Brain pericyte (primary cell): ENCODE measurements around the gene STARD9.

Experiments used
- DNase-seq: peaks from one replicate; pipeline ENCODE4 v3.0.0-alpha.2; 2012; ENCODE audit warnings: low read depth, low spot score

STARD9 gene

DNA sequence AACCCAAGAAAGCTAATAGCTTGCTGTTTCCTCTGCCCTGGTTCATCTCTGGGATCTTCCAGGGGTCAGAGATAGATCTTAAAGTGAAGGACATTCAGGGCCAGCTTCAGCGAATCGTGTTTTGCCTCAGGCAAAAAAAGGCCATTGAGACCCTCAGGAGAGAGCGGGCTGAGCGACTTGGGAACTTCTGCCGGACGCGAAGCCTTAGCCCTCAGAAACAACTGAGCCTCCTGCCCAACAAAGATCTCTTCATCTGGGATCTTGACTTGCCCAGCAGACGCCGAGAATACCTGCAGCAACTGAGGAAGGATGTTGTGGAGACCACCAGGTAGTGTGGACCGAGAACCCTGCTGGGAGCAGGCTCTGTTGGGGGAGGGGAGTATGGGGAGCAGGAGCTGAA is 119.0 kb downstream of the STARD9 start:
- no peak for DNase-seq

DNA sequence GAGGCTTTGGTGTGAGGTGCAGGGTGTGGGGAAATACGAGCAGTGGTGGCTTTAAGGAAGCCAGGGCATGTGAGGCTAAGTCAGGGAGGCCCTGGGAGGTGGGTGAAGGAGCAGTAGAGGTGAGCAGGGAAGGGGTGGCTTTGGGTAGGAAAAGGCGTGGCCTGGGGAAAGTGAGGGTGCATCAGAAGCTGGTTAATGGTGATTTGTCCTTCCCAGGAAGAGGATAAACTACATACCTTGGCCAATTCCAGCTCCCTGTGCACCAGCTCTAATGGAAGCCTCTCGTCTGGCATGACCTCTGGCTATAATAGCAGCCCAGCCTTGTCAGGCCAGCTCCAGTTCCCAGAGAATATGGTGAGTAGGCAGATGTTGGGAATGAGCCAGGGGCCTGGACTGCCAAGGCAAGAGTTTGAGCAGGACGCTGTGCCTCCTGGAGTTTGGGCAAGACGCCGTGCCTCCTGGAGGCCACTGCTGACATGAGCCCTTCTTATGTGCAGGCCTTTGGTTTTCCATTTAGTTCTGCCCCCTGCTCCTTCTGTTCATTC is 120.2 kb downstream of the STARD9 start:
- DNase-seq: no peak

DNA sequence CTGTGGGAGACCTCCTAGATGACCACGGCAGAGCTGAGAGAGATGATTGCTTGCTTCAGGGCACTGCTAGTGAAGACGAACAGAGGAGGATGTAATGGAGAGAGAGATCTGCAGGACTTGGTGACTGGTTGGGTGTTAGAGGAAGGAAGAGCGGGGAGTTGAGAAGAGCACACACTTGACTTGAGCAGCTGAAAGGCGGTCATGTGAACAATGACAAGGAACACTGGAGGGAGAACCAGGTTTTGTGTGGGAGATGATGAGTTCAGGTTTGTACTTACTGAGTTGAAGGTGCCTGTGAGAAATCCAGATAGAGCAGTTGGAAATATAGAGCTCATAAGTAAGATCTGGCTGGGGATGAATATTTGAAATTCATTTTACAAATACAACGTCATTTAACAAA is 121.2 kb downstream of the STARD9 start:
- no peak for DNase-seq

DNA sequence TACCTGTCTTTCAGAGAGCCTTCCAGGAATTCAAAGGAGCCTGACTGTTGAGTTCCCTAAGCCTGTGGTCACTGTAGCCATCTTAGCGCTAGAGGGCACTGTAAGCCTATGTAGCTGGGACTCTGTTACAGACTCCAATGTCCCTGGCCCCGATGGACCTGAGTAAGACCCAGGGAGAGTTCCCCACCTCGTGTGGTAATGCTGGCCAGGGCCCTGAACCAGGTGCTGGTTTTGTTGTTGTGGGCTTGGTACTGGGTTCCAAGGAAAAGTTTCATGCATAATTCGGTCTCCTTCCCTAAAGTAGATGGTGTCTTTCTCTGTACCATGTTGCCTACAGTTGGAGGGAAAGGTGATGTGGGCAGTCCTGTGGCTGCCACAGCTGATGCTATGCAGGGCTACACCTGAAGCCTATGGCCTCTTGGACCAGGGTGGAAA is 129.1 kb downstream of the STARD9 start:
- DNase-seq: peak; percentile 31

DNA sequence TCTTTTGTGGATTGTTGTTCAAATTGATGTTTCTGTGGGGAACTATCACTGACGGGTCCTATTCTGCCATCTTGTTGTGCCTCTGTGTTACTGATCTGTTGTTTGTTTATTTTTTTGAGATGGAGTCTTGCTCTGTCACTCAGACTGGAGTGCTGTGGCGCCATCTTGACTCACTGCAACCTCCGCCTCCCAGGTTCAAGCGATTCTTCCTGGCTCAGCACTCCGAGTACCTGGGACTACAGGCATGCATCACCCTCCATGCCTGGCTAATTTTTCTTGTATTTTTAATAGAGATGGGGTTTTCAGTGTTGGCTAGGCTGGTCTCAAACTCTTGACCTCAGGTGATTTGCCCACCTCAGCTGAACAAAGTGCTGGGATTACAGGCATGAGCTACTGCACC is 129.9 kb downstream of the STARD9 start:
- no peak for DNase-seq

DNA sequence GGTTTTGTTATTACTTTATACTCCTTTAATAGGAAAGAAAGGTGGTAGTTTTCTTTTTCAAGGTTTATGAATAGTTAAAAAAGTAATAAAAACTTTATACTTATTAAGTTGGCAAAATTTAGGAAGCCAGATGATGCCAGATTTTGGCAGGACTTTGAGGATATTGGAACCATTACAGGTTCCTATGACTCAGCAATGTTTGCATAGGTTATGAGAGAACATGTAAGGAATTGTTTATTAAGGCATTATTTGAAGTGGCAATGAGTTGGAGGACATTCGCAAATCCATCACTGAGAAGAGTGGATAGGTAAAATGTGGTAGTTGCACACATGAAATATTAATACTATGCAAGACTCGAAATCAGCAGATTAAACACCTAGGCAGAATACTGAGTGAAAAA is 131.7 kb downstream of the STARD9 start:
- no peak for DNase-seq

DNA sequence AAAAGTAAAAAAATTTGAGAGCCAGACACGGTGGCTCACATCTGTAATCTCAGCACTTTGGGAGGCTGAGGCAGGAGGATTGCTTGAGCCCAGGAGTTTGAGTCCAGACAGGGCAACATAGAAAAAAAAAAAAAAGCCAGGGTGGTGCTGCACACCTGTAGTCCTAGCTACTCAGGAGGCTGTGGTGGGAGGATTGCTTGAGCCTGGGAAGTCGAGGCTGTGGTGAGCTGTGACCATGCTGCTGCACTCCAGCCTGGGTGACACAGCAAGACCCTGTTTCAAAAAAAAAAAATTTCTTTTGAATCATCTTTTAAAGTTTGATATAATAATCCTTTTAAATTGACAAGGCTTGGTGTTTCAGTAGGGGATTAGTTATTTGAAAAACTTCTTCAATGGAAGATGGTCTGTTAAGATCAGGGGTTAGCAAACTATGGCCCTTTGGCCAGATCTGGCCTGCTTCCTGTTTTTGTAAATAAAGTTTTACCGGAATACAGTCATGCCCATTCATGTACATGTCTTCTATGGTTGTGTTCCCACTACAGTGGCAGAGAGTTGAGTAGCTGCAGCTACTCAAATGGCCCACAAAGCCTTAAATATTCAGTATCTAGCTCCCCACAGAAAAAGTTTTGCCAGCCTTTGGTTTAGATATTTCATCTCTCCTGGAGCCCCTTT is 132.6 kb downstream of the STARD9 start:
- DNase-seq: no peak

DNA sequence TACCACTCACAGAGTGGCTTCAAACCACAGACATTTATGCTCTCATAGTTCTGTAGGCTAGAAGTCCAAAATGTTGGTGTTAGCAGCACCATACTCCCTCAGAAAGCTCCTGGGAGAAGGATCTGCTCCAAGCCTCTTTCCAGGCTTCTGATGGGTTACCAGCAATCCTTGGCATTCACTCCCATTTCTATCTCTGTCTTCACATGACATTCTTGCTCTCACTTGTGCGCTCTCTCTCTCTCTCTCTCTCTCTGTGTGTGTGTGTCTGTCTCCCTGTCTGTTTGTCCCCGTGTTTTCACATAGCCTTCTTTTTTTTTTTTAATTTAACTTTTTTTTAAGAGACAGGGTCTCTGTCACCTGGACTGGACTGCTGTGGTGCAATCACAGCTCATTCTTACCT is 135.3 kb downstream of the STARD9 start:
- no peak for DNase-seq

DNA sequence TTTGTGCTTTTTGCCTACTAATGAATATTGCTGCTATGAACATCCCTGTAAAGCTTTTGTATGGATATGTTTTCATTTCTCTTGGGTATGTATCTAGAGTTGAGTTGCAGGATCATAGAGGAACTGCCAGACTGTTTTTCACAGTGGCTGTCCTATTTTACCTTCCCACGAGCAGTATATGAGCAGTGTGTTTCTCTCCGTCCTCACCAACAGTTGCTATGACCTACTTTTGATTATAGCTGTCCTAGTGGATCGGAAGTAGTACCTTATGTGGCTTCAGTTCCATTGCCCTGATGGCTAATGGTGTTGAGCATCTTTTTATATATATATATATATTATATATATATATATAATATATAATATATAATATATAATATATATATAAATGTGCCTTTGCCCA is 136.3 kb downstream of the STARD9 start:
- no peak for DNase-seq

DNA sequence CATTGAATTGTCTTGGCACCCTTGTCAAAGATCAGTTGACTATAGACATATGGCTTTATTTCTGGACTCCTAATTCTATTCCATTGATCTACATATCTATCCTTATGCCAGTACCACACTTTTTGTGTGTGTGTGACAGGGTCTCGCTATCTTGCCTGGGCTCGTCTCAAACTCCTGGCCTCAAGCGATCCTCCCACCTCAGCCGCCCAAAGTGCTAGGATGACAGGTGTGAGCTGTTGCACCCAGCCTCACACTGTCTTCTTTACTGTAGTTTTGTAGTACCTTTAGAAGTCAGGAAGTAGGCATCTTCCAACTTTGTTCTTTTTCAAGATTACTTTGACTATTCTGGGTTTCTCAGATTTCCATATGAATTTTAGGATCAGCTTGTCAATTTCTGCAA is 137.2 kb downstream of the STARD9 start:
- no peak for DNase-seq

DNA sequence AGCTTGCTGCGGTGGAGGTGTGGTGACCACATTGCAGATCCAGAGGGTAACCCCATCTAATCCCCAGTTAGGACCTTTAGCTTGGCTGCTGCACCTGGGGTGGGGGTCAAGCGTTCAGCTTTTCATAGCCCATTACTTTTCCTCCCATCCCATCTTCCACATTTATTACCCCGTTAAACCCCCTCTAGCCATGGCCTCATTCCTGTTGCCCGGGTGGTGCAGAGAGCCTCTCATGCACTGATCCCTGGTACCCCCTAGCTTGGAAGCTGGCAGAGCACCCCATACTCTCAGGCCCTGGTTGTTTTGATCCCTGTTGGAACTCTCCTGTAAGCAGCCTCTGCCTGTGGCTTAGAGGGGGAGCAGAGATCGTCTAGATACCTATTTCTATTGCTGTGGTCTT is 140.7 kb downstream of the STARD9 start:
- no peak for DNase-seq

DNA sequence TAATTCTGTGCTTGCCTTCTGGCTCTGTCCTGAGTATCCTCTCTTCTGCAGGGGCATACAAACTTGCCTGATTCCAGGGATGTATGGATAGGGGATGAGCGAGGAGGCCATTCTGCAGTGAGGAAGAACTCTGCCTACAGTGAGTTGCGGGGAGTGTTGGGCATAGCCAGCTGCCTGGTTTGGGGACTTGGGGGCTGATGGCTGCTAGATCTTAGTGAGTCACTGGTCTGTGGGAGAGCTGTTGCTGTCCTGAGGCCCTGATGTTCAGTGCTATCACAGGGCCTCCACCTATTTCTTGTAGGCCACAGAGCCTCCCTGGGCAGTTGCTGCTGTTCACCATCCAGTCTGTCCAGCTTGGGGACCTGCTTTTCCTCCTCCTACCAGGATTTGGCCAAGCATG is 141.2 kb downstream of the STARD9 start:
- DNase-seq: no peak

DNA sequence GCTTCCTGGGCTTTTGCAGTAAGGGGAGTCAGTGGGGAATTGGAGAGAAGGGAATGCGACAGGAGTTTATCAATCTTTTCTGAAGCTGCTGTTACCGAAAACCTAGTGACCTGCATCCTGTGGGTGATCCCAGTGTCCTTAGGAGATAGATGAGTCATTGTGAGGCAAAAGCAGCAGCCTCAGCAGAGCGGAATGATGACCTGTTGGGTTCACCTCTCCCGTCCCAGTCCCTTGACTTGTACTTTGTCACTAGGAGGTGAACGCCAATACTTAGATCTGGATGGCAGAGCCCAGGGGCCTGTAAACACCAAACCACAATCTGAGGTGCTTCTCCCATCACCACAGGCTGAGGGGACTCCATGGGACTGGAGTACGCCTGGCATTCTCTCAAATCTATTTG is 143.6 kb downstream of the STARD9 start:
- DNase-seq: no peak

DNA sequence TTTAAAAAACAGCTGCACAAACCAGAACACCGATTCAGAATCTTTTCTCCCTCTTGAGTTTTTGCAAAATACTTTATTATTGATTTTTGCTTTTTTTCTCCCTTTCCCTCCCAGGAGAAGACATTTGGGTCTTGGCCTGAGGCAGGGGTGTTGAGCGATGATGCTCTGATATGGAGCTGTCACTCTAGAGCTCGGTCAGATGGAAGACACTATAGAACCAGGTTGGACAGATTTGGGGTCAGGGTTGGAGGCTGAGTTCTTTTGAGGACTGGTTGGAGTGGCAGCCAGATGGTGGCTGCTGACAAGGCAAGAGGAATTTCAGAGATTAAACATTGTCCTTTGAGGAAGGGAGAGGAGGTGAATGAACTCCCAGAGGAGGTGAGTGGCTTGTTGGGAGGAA is 144.7 kb downstream of the STARD9 start:
- DNase-seq: no peak

DNA sequence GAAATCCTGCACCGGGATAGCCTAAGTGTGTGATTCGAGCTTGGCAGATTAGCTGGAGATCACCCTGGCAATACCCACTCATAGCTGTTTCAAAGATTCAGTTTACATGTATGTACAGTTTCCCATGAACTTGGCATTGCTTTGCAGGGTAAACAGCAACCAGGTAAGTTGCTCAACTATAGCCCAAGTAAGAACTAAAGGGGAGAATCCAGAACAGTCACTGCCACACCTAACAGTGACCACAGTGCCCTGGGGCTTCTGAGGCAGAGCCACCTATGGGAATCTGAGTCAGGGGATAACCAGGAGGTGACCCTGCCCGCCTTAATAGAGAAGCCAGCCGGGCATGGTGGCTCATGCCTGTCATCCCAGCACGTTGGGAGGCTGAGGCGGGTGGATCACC is 145.6 kb downstream of the STARD9 start:
- DNase-seq: no peak

DNA sequence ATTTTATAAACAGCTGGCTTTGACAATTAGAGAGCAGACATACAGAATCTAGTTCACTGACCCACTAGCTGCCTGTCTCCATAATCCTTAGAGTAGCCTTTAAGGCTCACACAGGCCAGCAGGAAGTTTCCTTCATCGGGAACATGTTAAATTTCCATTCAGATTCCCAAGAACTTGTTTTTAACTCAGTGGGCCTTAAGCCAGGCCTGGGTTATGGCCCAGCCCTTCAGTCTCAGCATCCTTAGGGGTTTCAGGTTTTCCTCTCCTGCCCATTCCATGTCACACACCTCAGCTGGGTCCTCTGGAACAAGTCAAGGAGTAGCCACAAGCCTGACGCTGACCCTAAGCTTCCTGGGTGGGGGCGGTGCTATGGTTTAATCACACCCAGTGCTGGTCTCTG is 146.5 kb downstream of the STARD9 start:
- no peak for DNase-seq

DNA sequence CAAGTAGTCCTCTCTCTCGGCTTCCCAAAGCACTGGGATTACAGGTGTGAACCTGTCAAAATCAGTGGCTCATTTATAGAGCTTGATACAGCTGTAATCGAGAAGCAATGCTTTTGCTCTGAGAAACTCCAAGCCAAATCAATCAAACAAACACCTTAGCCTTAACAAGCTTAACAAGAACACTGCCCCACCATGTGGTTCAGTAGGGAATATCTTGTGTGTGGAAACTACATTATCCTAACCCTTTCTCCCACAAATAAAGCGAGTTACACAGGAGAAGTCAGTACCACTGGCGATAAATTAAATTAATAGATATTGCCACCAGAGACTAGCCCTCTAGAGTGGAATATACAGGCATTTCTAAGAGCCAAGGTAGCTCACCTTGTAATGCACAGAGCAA is 147.7 kb downstream of the STARD9 start:
- DNase-seq: no peak

DNA sequence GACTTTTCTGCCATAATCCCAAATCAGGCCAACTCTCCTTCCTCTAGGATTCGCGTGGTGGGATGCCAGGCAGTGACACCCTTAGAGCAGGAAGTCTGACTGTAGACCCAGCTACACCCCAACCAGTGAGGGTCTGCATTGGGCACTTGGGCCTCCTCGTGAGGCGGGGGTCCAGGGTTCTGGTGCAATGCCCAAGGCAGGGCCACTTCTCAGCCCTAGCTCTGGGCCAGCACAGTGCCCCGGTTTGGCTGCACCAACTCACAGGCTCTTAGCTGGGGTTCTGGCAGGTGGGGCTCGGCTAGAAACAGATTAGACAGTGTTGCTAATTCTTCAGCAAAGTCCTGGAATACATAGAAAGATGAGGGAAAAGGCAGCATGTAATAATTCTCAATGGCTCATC is 148.9 kb downstream of the STARD9 start:
- no peak for DNase-seq

DNA sequence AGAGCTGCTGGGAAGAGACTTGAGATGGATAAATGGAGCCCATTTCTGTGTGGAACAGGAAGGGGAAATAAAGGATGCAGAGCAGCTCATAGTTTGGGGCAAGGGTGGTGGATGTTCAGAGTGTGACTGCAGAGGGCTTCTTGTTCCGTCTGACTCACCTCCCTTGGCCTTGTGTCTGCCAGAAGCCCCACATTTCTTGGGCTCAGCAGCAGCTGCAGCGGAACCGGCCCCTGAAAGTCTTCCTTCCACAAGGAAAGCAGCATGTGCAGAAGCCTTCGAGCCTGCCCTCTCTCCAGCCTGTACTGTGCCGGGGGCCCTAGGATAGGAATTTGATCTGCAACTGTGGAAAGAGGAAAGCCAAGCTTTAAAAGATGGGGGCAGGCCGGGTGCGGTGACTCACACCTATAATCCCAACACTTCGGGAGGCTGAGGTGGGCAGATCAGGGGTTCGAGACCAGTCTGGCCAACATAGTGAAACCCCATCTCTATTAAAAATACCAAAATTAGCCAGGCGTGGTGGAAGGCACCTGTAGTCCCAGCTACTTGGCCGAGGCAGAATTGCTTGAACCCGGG is 150.0 kb downstream of the STARD9 start:
- DNase-seq: no peak

DNA sequence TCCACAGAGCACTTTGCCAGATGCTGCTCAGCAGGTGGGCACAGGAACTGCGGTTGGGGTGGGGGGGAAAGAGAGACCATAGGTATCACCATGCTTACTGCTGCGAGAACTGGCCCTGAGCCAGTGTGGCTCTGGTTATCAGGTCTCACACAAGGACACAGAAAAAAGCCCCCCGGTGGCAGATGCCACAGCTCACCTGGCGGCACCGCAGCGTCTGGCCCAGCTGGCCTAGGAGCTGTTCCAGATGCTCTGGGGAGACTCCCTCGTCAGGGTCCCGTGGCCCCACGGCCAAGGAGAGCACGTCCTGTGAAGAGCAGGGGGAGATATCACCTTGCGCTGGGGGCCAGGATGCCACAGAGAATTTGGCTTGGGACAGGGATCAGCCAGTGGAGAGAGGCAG is 150.7 kb downstream of the STARD9 start:
- no peak for DNase-seq

DNA sequence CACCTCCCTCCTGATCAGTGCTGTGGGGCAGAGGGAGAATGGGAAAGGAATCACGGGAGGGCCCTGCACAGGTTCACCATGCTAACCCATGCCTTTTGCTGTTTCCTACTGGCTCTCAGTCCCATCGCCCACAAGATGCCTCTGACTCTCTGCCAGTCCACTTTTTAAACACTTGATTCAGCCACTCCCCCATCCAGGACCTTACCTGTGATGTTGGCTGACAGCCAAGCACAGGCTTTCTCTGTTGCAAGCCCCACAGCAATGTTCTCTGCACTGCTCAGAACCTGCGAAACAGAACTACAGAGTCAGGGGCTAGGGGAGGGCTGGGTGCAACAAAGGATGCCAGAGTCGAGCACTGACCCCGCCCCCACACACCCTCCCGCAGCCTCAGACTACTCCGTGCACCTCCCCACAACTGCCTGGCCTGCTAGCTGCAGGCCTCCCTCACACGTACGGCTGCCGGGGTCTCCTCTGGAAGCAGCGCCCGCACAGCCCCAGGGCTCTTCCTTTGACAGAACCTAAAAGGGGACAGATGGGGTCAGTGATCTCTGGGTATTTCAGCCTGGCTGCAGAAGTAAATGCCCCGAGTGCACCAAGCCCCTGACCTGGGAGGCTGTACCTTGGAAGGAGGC is 152.5 kb downstream of the STARD9 start:
- DNase-seq: no peak

DNA sequence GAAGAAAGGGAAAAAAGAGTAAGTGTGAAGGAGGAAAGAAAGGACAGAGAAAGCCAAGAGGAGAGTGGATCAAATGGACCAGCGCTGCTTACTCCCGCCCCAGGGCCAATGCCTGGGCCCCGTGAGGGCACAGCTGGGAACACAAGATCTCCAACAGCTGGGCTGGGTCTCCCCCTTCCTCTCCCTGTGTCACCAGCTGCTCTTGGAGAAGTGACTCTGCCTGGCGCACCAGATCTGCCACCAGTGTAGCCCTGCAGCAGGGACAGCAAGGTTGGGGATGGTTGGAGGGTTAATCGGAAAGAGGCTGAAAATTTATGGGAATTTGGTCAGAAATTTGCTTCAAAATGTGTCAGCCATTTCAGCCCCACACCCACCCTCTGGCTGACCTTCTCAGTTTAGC is 153.2 kb downstream of the STARD9 start:
- no peak for DNase-seq

DNA sequence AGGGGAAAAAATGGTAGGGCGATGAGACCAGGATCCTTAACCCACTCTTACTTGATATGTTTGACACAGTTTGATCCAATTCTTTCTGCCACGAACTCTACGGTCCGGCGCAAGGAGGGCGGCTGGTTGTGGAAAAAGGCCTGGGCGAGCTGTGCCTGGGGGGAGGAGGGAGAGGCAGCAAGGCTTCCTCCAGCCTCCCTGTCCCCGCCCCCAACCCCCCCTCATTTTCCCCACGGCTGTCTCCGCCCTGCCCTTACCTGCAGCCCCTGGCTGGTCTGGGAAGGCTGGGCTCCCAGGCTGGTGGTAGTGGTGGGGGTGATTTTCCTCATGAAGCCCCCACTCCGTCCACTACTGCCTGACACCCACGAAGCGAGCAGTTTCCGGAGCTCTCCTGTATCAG is 153.6 kb downstream of the STARD9 start:
- DNase-seq: no peak
